Fibroblast of lung (primary cell): ENCODE data around the gene SPPL2B. TPM values are rescaled to one million over a fixed set of nuclear protein-coding genes. Genes with fewer than 3 reads are reported as not detected.

Experiments used
- DNase-seq, 2 donors: peaks; one replicate each; pipeline versions ENCODE4 v3.0.0 to v3.0.0-alpha.2; 2010; ENCODE audit warnings: low read depth in 2 of 2
- H2AFZ ChIP-seq: 2 replicates; pipeline ENCODE4 v1.5.1; 2012; ENCODE audit warnings: low read length, control low read depth, inconsistent platforms
- H3K27ac ChIP-seq: 2 replicates; pipeline ENCODE4 v1.5.1; 2011; ENCODE audit warnings: low read length, control low read depth; ENCODE audit not compliant: insufficient read depth
- H3K27me3 ChIP-seq: 2 replicates; pipeline ENCODE4 v1.5.1; 2011; ENCODE audit warnings: mild to moderate bottlenecking, low read length; ENCODE audit not compliant: control insufficient read depth, insufficient read depth
- H3K36me3 ChIP-seq: 2 replicates; pipeline ENCODE4 v1.5.1; 2011; ENCODE audit warnings: low read length; ENCODE audit not compliant: control insufficient read depth, insufficient read depth
- H3K4me1 ChIP-seq: 2 replicates; pipeline ENCODE4 v1.5.1; 2011; ENCODE audit warnings: low read length; ENCODE audit not compliant: control insufficient read depth, insufficient read depth; ENCODE audit errors: extremely low read depth
- H3K4me2 ChIP-seq: 2 replicates; pipeline ENCODE4 v1.5.1; 2011; ENCODE audit warnings: low read length, control low read depth; ENCODE audit not compliant: insufficient read depth; ENCODE audit errors: extremely low read depth
- H3K4me3 ChIP-seq, 4 experiments: fragments of 200-600 bp in 1 of 4; sonication (generic) in 1 of 4; replicated peaks in 1 of 4; 2 replicates each; pipeline ENCODE4 v1.5.1; 2011 to 2016; ENCODE audit warnings: low read length in 4 of 4, low read depth in 3 of 4, mild to moderate bottlenecking in 3 of 4, control low read depth in 2 of 4, inconsistent platforms in 1 of 4, mixed read lengths in 1 of 4; ENCODE audit not compliant: insufficient read depth in 1 of 4; ENCODE audit errors: control extremely low read depth in 1 of 4
- H3K79me2 ChIP-seq: 2 replicates; pipeline ENCODE4 v1.5.1; 2012; ENCODE audit warnings: mild to moderate bottlenecking, low read length, inconsistent platforms; ENCODE audit not compliant: control insufficient read depth, insufficient read depth
- H3K9ac ChIP-seq: 2 replicates; pipeline ENCODE4 v1.5.1; 2011; ENCODE audit warnings: mild to moderate bottlenecking, low read length, control low read depth; ENCODE audit not compliant: insufficient read depth
- H3K9me3 ChIP-seq: 2 replicates; pipeline ENCODE4 v1.5.1; 2012; ENCODE audit warnings: low read depth, low read length; ENCODE audit not compliant: control insufficient read depth, insufficient read depth
- H4K20me1 ChIP-seq: 2 replicates; pipeline ENCODE4 v1.5.1; 2011; ENCODE audit warnings: low read length; ENCODE audit not compliant: control insufficient read depth, insufficient read depth; ENCODE audit errors: extremely low read depth
- EZH2 ChIP-seq: IDR thresholded peaks from 2 replicates; pipeline ENCODE4 v1.5.1; 2012; ENCODE audit warnings: low read length, control low read depth, mild to moderate bottlenecking; ENCODE audit errors: missing control alignments
- polyA plus RNA-seq, 2 donors: library from polyadenylated mRNA; depleted of rRNA in 1 of 2; stranded (reverse) in 1 of 2; unstranded in 1 of 2; fragments of >200 nt; gene quantifications; 2 replicates each; pipeline ENCODE4 v1.2.1, GENCODE V29; 2011 to 2012; ENCODE audit warnings: missing spikeins in 1 of 2
- total RNA-seq: library from RNA; depleted of rRNA; stranded (reverse); fragments of >200 nt; gene quantifications from 2 replicates; pipeline ENCODE4 v1.2.1, GENCODE V29; 2014
- TF ChIP-seq, protein P1 (sequence below), 2 donors: IDR thresholded peaks in 1 of 2; conservative IDR thresholded peaks in 1 of 2; 1 replicate in 1 of 2; 2 replicates in 1 of 2; pipeline ENCODE4 v1.5.1; 2011 to 2012; ENCODE audit warnings: low read length in 2 of 2, control low read depth in 1 of 2, inconsistent platforms in 1 of 2, low read depth in 1 of 2, mild to moderate bottlenecking in 1 of 2

SPPL2B gene
- total and polyA plus RNA-seq, 2 donors (not counting 1 experiment from before 2014, with no cell fraction given), result 16.0 to 23.8 TPM

DNA sequence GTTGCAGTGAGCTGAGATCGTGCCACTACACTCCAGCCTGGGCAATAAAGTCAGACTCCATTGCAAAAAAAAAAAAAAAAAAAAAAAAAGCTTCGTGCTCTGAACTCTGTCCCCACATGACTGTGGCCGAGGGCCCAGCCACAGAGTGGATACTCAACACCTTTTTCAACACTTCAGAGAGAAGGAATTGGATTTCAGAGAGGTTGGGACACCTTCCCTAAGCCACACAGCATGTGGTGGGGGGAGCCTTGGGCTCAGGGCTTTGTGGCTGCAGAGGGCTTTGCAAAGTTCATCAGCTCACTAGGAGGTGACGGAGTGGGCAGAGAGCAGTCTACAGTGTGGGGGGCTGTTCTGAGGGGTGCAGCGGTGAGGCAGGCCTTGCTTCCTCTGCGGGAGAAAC, 9.6 kb upstream of the SPPL2B start:
- Histone ChIP-seq H3K9me3 (no peaks in the 10 kb centered on the region), H4K20me1 (no peaks in the 10 kb centered on the region), H3K27me3 (no peaks in the 10 kb centered on the region), H3K4me2 (no peak overlapping the region), H3K27ac (no peak overlapping the region), H3K4me1 (no peaks in the 10 kb centered on the region), H3K9ac (no peak overlapping the region), H2AFZ (no peak overlapping the region), H3K36me3 (peaks cover 3% of the 10 kb centered on the region), H3K79me2 (no peaks in the 10 kb centered on the region), H3K4me3 (no peak overlapping the region)
- TF ChIP-seq EZH2, result no peak
- TF ChIP-seq, protein P1, sequence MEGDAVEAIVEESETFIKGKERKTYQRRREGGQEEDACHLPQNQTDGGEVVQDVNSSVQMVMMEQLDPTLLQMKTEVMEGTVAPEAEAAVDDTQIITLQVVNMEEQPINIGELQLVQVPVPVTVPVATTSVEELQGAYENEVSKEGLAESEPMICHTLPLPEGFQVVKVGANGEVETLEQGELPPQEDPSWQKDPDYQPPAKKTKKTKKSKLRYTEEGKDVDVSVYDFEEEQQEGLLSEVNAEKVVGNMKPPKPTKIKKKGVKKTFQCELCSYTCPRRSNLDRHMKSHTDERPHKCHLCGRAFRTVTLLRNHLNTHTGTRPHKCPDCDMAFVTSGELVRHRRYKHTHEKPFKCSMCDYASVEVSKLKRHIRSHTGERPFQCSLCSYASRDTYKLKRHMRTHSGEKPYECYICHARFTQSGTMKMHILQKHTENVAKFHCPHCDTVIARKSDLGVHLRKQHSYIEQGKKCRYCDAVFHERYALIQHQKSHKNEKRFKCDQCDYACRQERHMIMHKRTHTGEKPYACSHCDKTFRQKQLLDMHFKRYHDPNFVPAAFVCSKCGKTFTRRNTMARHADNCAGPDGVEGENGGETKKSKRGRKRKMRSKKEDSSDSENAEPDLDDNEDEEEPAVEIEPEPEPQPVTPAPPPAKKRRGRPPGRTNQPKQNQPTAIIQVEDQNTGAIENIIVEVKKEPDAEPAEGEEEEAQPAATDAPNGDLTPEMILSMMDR (conservative IDR thresholded peaks at IDR 0.05 in 1 of 2, IDR thresholded peaks at IDR 0.05 in 1 of 2; ENCODE audit: low read depth in 1 of 2, low read length in 2 of 2), result no peak
- DNase-seq, result no peak

DNA sequence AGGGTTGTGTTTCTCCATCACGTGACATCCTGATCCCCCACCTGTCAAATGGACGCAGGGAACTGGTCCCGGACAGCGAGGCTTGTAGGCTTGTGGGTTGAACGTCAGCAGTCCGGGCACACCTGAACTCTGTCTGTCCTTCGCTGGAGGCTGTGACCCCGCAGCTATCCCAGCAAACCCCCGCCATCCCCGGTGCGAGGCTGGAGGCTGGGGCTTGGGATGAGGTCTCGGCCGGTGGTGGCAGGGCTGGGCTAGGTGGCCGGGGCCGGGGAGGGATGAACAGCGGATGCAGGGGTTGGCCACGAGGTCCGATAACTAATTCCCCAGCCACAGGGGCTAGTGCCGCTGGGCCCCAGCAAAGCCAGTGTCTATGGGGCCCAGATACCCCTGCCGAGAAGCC, 8.9 kb upstream of the SPPL2B start:
- Histone ChIP-seq H2AFZ (no peak overlapping the region), H3K4me3 (no peak overlapping the region), H3K36me3 (peaks cover 9% of the 10 kb centered on the region), H3K4me1 (no peaks in the 10 kb centered on the region), H3K79me2 (peaks cover 1% of the 10 kb centered on the region), H3K27ac (no peak overlapping the region), H4K20me1 (no peaks in the 10 kb centered on the region), H3K27me3 (no peaks in the 10 kb centered on the region), H3K4me2 (no peak overlapping the region), H3K9ac (no peak overlapping the region), H3K9me3 (no peaks in the 10 kb centered on the region)
- TF ChIP-seq EZH2, result no peak
- TF ChIP-seq, protein P1 (conservative IDR thresholded peaks at IDR 0.05 in 1 of 2, IDR thresholded peaks at IDR 0.05 in 1 of 2; ENCODE audit: low read depth in 1 of 2, low read length in 2 of 2), result no peak
- DNase-seq, result no peak

DNA sequence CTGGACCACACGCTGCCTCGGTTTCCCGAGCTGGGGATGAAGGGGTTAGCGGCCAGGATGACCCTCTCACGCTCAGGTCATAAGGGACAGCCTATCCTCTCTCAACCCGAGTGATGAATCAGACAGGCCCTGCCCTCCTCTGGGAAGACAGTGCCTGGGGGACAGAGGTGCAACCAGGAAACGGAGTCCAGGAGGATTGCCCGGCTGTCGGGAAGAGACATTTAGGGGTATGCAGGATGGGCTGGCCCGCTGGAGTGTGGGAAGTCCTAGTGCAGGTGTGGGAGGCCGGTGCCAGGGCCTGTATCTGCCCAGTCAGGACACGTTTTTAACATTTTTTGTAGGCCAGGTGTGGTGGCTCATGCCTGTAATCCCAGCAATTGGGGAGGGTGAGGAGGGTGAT, 8.4 kb upstream of the SPPL2B start:
- peaks cover 10% of the 10 kb centered on the region for H3K36me3 ChIP-seq
- peaks cover 2% of the 10 kb centered on the region for H3K79me2 ChIP-seq
- H3K4me2 ChIP-seq, result no peak overlapping the region
- H3K27ac ChIP-seq, result no peak overlapping the region
- H3K4me3 ChIP-seq, result no peak overlapping the region
- no peak overlapping the region for H2AFZ ChIP-seq
- DNase-seq, result no peak
- no peak for TF ChIP-seq EZH2
- TF ChIP-seq, protein P1 (conservative IDR thresholded peaks at IDR 0.05 in 1 of 2, IDR thresholded peaks at IDR 0.05 in 1 of 2; ENCODE audit: low read depth in 1 of 2, low read length in 2 of 2), result no peak
- no peak overlapping the region for H3K9ac ChIP-seq
- H4K20me1 ChIP-seq, result no peaks in the 10 kb centered on the region
- no peaks in the 10 kb centered on the region for H3K27me3 ChIP-seq
- no peaks in the 10 kb centered on the region for H3K4me1 ChIP-seq
- no peaks in the 10 kb centered on the region for H3K9me3 ChIP-seq
